HepG2 (cell line): ENCODE results near the gene FIBCD1. TPM values are rescaled to one million over a fixed set of nuclear protein-coding genes. Genes with fewer than 3 reads are reported as not detected.

ENCODE experiments used
- ATAC-seq: fragments of 200-7000 bp; cut with Tn5 transposase; 3 replicates; pipeline ENCODE4 v1.9.1; 2020; ENCODE audit warnings: mild to moderate bottlenecking, moderate library complexity
- BruUV-seq: library from RNA; stranded (reverse); fragments of 400-500 nt; replicated peaks from 2 replicates; lab custom pipeline; 2021; lab: Mats Ljungman, UMichigan
- CTCF ChIA-PET: fragments of 300-600 bp; formaldehyde crosslinking; extraction: SDS; loops from one replicate; lab custom pipeline; 2021; ENCODE audit warnings: low total read pairs, inconsistent platforms, low intra/inter-chr PET ratio; lab: Yijun Ruan, JAX
- POLR2A ChIA-PET: fragments of 350-600 bp; sonication (Branson Sonifier 250); formaldehyde crosslinking; loops from one replicate; lab custom pipeline; 2020; ENCODE audit warnings: antibody characterized with exemption, inconsistent platforms; lab: Yijun Ruan, JAX
- DNase-seq: peaks from one replicate; pipeline ENCODE4 v3.0.0-alpha.2; 2015; ENCODE audit warnings: low spot score
- FAIRE-seq: peaks from 3 replicates; lab custom pipeline; 2011; peaks lifted over from hg19 to GRCh38; lab: Jason Lieb, UNC
- H2AFZ ChIP-seq: one replicate; pipeline ENCODE4 v1.6.1; 2011; ENCODE audit warnings: low read length, inconsistent platforms
- H3K27ac ChIP-seq: fragments of 300-600 bp; 3 replicates; pipeline ENCODE4 v1.8.0; 2011; ENCODE audit warnings: mixed run types, mild to moderate bottlenecking, mixed read lengths, low read length, inconsistent platforms; ENCODE audit not compliant: insufficient read depth; ENCODE audit errors: extremely low read length
- H3K27me3 ChIP-seq, 2 experiments: fragments of 200-600 bp in 1 of 2; 2 replicates in 1 of 2; 3 replicates in 1 of 2; pipeline versions ENCODE4 v1.6.0 to v1.8.0; 2011; ENCODE audit warnings: low read length in 2 of 2, mild to moderate bottlenecking in 2 of 2, moderate library complexity in 2 of 2, inconsistent platforms in 1 of 2; ENCODE audit not compliant: insufficient read depth in 2 of 2, control insufficient read depth in 1 of 2
- H3K36me3 ChIP-seq, 2 experiments: fragments of 200-600 bp in 1 of 2; replicated peaks in 1 of 2; 2 replicates in 1 of 2; 3 replicates in 1 of 2; pipeline versions ENCODE4 v1.5.1 to v1.8.0; 2011; ENCODE audit warnings: low read length in 2 of 2, inconsistent platforms in 1 of 2; ENCODE audit not compliant: insufficient read depth in 2 of 2, control insufficient read depth in 1 of 2
- H3K4me1 ChIP-seq: 2 replicates; pipeline ENCODE4 v1.5.1; 2012; ENCODE audit warnings: low read length, inconsistent platforms; ENCODE audit not compliant: insufficient read depth
- H3K4me2 ChIP-seq: 2 replicates; pipeline ENCODE4 v1.6.0; 2011; ENCODE audit warnings: low read depth, low read length, inconsistent platforms
- H3K4me3 ChIP-seq, 3 experiments: fragments of 200-600 bp in 1 of 3; sonication (generic), shearing (Covaris generic) in 1 of 3; replicated peaks in 1 of 3; 2 replicates each; pipeline ENCODE4 v1.5.1; 2011 to 2016; ENCODE audit warnings: low read length in 3 of 3, inconsistent platforms in 2 of 3, low read depth in 2 of 3, mild to moderate bottlenecking in 2 of 3, control low read depth in 1 of 3, mixed read lengths in 1 of 3; ENCODE audit not compliant: insufficient read depth in 1 of 3
- H3K79me2 ChIP-seq: one replicate; pipeline ENCODE4 v1.6.1; 2011; ENCODE audit warnings: low read length, inconsistent platforms; ENCODE audit not compliant: insufficient read depth
- H3K9ac ChIP-seq: 2 replicates; pipeline ENCODE4 v1.6.0; 2011; ENCODE audit warnings: mild to moderate bottlenecking, low read depth, low read length, inconsistent platforms; ENCODE audit not compliant: insufficient read depth
- H3K9me3 ChIP-seq: 2 replicates; pipeline ENCODE4 v1.5.1; 2012; ENCODE audit warnings: mild to moderate bottlenecking, low read length
- H4K20me1 ChIP-seq: 2 replicates; pipeline ENCODE4 v1.6.0; 2011; ENCODE audit warnings: inconsistent platforms, mild to moderate bottlenecking, low read length, moderate library complexity; ENCODE audit not compliant: insufficient read depth
- CBFB ChIP-seq: sonication (generic); formaldehyde crosslinking; IDR thresholded peaks from 2 replicates; pipeline ENCODE4 v1.4.0; 2020; ENCODE audit warnings: missing genetic modification reagents
- CERS6 ChIP-seq: sonication (generic); formaldehyde crosslinking; IDR thresholded peaks from 2 replicates; pipeline ENCODE4 v1.5.0; 2020; ENCODE audit warnings: missing genetic modification reagents
- DDIT3 ChIP-seq: sonication (generic); formaldehyde crosslinking; IDR thresholded peaks from 2 replicates; pipeline ENCODE4 v1.4.0; 2020; ENCODE audit warnings: mild to moderate bottlenecking, missing genetic modification reagents
- ELF4 ChIP-seq: sonication (generic); formaldehyde crosslinking; IDR thresholded peaks from 2 replicates; pipeline ENCODE4 v1.5.0; 2020; ENCODE audit warnings: missing genetic modification reagents, mild to moderate bottlenecking, moderate library complexity, borderline replicate concordance
- ETV5 ChIP-seq: IDR thresholded peaks from 2 replicates; pipeline ENCODE4 v1.6.1; 2018; ENCODE audit warnings: missing biosample characterization, missing genetic modification reagents, inconsistent platforms, borderline replicate concordance
- HES4 ChIP-seq: sonication (generic); formaldehyde crosslinking; IDR thresholded peaks from 2 replicates; pipeline ENCODE4 v1.9.0; 2021; ENCODE audit warnings: mild to moderate bottlenecking, missing genetic modification reagents, borderline replicate concordance
- HMG20B ChIP-seq: conservative IDR thresholded peaks from 2 replicates; pipeline ENCODE4 v1.6.1; 2016; ENCODE audit warnings: missing genetic modification reagents, missing compliant biosample characterization
- MEIS1 ChIP-seq: sonication (generic); formaldehyde crosslinking; IDR thresholded peaks from 2 replicates; pipeline ENCODE4 v1.9.0; 2021; ENCODE audit warnings: mild to moderate bottlenecking, missing genetic modification reagents, moderate library complexity, borderline replicate concordance
- RBAK ChIP-seq: sonication (generic); formaldehyde crosslinking; IDR thresholded peaks from 2 replicates; pipeline ENCODE4 v1.5.1; 2020; ENCODE audit warnings: mild to moderate bottlenecking, missing genetic modification reagents
- SAP130 ChIP-seq: IDR thresholded peaks from 2 replicates; pipeline ENCODE4 v1.6.1; 2016; ENCODE audit warnings: low read depth
- TBL1XR1 ChIP-seq: fragments of 150-350 bp; IDR thresholded peaks from 2 replicates; pipeline ENCODE4 v1.6.1; 2014; ENCODE audit warnings: borderline replicate concordance, low read length; ENCODE audit not compliant: partially characterized antibody
- THRA ChIP-seq: sonication (generic); formaldehyde crosslinking; IDR thresholded peaks from 2 replicates; pipeline ENCODE4 v1.4.0; 2020; ENCODE audit warnings: missing genetic modification reagents, borderline replicate concordance
- ZNF329 ChIP-seq: sonication (generic); formaldehyde crosslinking; IDR thresholded peaks from 2 replicates; pipeline ENCODE4 v1.9.0; 2021; ENCODE audit warnings: low read depth, mild to moderate bottlenecking, missing genetic modification reagents
- ZNF549 ChIP-seq: sonication (generic); formaldehyde crosslinking; IDR thresholded peaks from 2 replicates; pipeline ENCODE4 v1.5.0; 2020; ENCODE audit warnings: missing genetic modification reagents
- ZNF790 ChIP-seq: sonication (generic); formaldehyde crosslinking; IDR thresholded peaks from 2 replicates; pipeline ENCODE4 v1.8.0; 2022; ENCODE audit warnings: missing genetic modification reagents, mild to moderate bottlenecking, borderline replicate concordance
- WGBS: methylation state at CpG from one replicate; pipeline ENCODE4 v1.1.6; 2017; ENCODE audit warnings: low lambda C conversion rate; 5-methylcytosine and 5-hydroxymethylcytosine counted together
- in situ Hi-C: cut with HindIII; loops from 2 replicates; pipeline ENCODE4 v1.10.0; 2017; ENCODE audit warnings: low pct_unique_long_range_greater_than_20kb; ENCODE audit not compliant: extremely low pct_ligation_motif_present
- intact Hi-C: fragments of 100-400 bp; cut with micrococcal nuclease; formaldehyde crosslinking; loops from one replicate; pipeline ENCODE4 v1.10.0; 2022; ENCODE audit not compliant: unreplicated experiment
- polyA plus RNA-seq, 8 experiments: library from polyadenylated mRNA; depleted of rRNA in 3 of 8; stranded (reverse) in 7 of 8; unstranded in 1 of 8; fragments of >200 nt; fragmentation: Illumina TruSeq in 4 of 8; extraction: Trizol in 4 of 8; gene quantifications; 2 replicates each; pipeline versions ENCODE4 v1.2.1 to v1.2.3, GENCODE V29; 2011 to 2016; ENCODE audit warnings: low read depth in 4 of 8, missing spikeins in 1 of 8, mixed read lengths in 1 of 8; ENCODE audit not compliant: insufficient read depth in 1 of 8
- total RNA-seq, 5 experiments: library from RNA; depleted of rRNA; stranded (reverse); fragments of >200 nt; fragmentation: Illumina TruSeq; extraction: Trizol; gene quantifications; 2 replicates each; pipeline ENCODE4 v1.2.3, GENCODE V29; 2016; ENCODE audit warnings: low read depth in 1 of 5

The FIBCD1 gene
- total and polyA plus RNA-seq, 2 of the 13 experiments (the other 11 are each of a cell fraction or from before 2014, with no cell fraction given) = 0.55 to 0.89 TPM

- TF ChIP-seq CERS6 (CRISPR knock-in tag) = no peak
- TF ChIP-seq MEIS1 (CRISPR knock-in tag) = no peak
- TF ChIP-seq ZNF790 = no peak
- TF ChIP-seq TBL1XR1 = no peak
- DNase-seq = no peak
- WGBS = 95% methylated on average over 18 of the region's 22 CpGs
- H3K36me3 ChIP-seq = peaks cover 23 to 82% of the 10 kb centered on the region in 2 experiments
- H3K27ac ChIP-seq = no peak overlapping the region
- H3K4me2 ChIP-seq = no peak overlapping the region
- no peaks in the 10 kb centered on the region for H3K9me3 ChIP-seq
- intact Hi-C loops (no loop called here), in situ Hi-C loops (no loop called here)
- FAIRE-seq = no peak
- H3K79me2 ChIP-seq = no peaks in the 10 kb centered on the region
- no peaks in the 10 kb centered on the region for H3K4me1 ChIP-seq
- ATAC-seq = no peak
- H3K27me3 ChIP-seq = no peaks in the 10 kb centered on the region
- ChIA-PET CTCF (no interaction called here), POLR2A (no interaction called here)
- H2AFZ ChIP-seq = no peak overlapping the region
- BruUV-seq = no TSS peak
- peaks cover 4% of the 10 kb centered on the region; the same call in 1 of the 2 replicates for H4K20me1 ChIP-seq
- H3K4me3 ChIP-seq = no peak overlapping the region
- no peak overlapping the region for H3K9ac ChIP-seq
Observed at GRCh38 chr9:130857864-130858738, 80.9 kb downstream of the FIBCD1 start.

GRCh38 chr9:130856474-130856873, 82.6 kb downstream of the FIBCD1 start:
- H3K27me3 ChIP-seq = no peaks in the 10 kb centered on the region

More at GRCh38 chr9:130856474-130856873, 82.6 kb downstream of the FIBCD1 start:
- POLR2A ChIA-PET = no interaction called here
- H3K27ac ChIP-seq = no peak overlapping the region
- in situ Hi-C loops (no loop called here), intact Hi-C loops (no loop called here)
- peaks cover 4% of the 10 kb centered on the region; the same call in 1 of the 2 replicates for H4K20me1 ChIP-seq
- ATAC-seq = no peak
- H3K9ac ChIP-seq = no peak overlapping the region
- no peaks in the 10 kb centered on the region for H3K9me3 ChIP-seq
- no peak overlapping the region for H3K4me3 ChIP-seq
- WGBS = 95% methylated on average over 8 of the region's 8 CpGs
- no peaks in the 10 kb centered on the region for H3K4me1 ChIP-seq
- no peak for TF ChIP-seq ELF4 (CRISPR knock-in tag)
- TF ChIP-seq DDIT3 = no peak
- no peak for TF ChIP-seq ETV5 (CRISPR knock-in tag)
- no peak for TF ChIP-seq SAP130 (CRISPR knock-in tag)
- TF ChIP-seq HES4 (CRISPR knock-in tag) = no peak
- no peak for TF ChIP-seq RBAK (CRISPR knock-in tag)
- no peak for TF ChIP-seq HMG20B (CRISPR knock-in tag)
- TF ChIP-seq ZNF329 = no peak
- TF ChIP-seq CBFB (CRISPR knock-in tag) = no peak
- no peak for TF ChIP-seq THRA (CRISPR knock-in tag)
- TF ChIP-seq ZNF549 (CRISPR knock-in tag) = no peak
- H3K79me2 ChIP-seq = peaks cover 6% of the 10 kb centered on the region
- no peak overlapping the region for H2AFZ ChIP-seq
- DNase-seq = no peak
- H3K36me3 ChIP-seq = peaks cover 22 to 79% of the 10 kb centered on the region in 2 experiments
- CTCF ChIA-PET = no interaction called here
- no peak overlapping the region for H3K4me2 ChIP-seq
- BruUV-seq = no TSS peak
- FAIRE-seq = no peak
